HG02840 (cell line): ENCODE data around the gene NEUROD4.
A peak's percentile ranks its signal among the peaks of the same experiment; 100 is the strongest.

ENCODE experiments used
- ATAC-seq: cut with Tn5 transposase; IDR thresholded peaks from one replicate; pipeline ENCODE4 v1.9.1; 2021; ENCODE audit warnings: mild to moderate bottlenecking, moderate library complexity, moderate number of reproducible peaks; ENCODE audit not compliant: unreplicated experiment, low FRiP score

NEUROD4 gene

DNA sequence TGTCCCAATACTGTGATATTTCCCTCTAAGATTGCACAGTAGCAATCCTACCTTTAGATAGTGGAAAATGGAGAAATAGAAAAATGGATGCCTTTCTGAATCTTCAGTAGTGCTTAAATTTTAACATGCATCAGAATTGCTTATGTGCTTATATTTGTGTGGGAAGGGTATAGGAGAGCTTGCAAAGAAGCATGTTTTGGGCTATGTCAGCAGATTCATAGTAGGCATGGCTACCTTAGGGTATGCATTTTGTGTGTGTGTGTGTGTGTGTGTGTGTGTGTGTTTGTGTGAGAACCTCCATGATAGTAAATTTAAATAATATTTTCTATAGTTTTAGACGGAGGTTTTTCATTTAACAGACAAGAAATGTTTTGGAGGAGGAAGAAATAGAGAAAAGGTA, 38.3 kb downstream of the NEUROD4 start:
- no peak for ATAC-seq

DNA sequence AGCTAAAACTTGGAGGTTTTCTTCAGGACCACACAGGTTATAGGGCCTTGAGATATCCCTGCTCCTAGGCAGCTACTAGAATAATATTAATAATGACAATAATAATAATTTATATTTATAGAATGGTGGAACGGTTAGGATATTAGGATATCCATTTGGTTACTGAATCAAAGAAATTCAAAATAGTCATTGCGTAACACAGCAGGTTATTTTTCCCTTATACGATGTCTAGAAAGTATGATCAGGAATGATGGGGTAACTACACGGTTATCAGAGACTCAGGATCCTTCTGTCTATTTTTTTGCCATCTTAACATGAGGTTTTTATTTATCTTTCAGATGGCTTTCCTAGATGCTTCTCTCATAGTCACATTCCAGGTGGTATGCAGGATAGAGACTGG, 39.0 kb downstream of the NEUROD4 start:
- no peak for ATAC-seq

DNA sequence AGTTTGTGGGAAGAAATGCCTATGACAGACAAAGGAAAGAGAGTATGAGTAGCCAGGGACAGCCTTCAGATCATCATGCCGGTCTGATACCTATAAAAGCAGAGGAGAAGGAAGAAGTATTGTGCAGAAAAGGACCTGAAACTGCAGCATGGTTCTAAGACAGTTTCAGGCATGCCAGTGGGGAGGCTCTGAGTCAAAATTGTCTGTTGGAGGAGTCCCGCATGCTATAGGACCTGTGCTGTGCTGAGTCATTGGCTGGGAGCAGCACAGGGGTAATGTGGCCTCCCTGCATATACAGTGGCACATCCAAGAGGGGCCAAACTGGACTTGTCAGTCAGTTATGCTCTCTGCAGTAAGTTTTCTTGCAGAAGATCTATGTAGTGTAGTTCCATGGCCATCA, 40.7 kb downstream of the NEUROD4 start:
- peak; percentile 96 for ATAC-seq

DNA sequence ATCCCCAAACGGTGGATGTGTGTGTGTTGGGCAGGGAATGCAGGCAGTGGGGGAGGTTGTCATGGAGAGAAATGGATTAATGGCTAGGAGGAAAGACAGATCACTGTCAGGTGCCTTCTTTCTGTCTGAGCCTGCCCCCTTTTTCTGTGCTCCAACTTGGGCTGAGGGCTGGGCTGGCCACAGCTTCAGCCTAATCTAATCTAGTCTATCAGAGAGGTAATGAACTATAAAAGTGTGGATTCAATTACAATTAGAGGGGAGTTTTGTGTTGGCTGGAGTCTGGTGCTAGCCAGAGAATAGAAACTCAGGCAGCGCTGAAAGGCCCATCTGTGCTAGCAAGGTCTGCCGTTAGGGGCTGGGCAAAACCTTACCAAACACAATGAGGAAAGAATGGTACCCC, 41.2 kb downstream of the NEUROD4 start:
- no peak for ATAC-seq

DNA sequence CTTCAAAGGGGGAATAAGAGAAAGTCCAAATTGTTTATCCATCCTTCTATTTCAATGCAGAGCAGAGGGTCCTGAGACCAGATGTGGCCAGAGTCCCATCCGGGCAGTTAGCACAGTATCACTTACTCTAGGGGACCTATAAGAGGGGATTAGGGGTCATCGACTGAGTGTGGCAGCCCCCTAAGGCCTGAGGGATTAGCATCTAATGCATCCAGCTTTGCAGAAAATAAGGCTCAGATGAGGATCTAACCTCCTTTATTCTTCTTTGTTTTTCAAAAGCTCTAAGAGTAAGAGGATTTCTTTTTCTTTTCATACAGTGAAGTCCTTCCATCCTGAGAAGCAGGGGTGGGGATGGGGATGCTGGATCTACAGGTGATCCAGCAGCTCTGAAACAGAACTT, 43.5 kb downstream of the NEUROD4 start:
- ATAC-seq = no peak

DNA sequence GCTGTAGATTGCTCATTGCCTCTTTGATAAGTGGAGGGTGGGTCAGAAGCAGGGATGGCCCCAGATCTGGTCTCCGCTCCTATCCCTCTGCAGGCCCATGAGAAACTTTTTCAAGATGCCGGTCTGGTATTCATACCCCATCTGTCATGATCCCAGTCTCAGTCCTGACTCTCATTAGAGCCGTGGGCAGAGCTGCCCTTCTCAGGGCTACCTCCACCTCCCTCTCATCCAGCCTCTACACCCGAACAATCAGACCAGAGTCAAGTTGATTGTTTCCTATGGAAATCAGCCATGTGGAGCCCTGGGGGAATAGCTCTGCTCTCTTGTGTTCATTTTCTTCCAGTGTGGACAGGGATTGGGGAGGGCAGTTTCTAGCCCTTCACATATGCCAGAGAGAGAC, 45.8 kb downstream of the NEUROD4 start:
- ATAC-seq = no peak

DNA sequence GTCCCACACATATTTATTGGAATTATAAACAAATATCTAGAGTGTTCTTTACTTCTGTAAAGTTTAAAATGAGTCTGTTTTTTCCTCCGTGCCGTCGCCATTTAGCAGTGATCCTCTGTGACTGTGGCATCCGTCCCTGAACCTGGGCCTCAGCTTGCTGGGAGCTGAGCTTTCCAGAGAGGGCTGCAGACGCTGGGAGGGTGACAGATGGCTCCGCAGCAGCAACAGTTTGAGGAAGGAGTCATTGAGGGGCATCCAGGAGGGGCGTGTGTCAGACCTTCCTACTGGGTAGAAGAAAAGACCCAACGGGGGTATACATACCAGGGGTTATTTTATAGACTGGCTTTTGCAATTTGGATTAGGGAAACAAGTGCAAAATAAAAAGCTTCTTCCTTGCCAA, 47.9 kb downstream of the NEUROD4 start:
- no peak for ATAC-seq

DNA sequence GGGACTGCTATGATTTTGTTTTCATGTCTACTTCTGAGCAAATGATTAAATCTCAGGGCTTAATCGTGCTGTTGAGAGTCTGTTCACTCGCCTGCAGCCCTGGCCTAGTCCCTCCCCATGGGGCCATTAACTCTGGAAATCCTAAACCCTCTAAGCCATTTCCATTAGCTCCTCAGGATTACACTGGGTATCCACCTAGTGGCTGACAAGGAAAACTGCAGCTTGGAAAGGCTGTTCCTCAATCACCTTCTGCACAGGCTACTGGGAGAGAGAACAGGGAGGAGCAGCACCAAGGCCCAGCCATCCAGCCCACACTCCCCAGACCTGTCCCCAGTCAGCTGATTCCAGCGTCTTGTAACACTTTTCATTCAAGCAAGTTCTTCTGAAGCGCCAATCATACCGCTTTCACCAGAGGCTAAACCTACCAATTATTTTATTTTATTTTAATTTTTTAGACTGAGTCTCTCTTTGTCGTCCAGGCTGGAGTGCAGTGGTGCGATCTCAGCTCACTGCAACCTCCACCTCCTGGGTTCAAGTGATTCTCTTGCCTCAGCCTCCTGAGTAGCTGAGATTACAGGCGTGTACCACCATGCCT, 48.7 kb downstream of the NEUROD4 start:
- peak; percentile 55 for ATAC-seq

DNA sequence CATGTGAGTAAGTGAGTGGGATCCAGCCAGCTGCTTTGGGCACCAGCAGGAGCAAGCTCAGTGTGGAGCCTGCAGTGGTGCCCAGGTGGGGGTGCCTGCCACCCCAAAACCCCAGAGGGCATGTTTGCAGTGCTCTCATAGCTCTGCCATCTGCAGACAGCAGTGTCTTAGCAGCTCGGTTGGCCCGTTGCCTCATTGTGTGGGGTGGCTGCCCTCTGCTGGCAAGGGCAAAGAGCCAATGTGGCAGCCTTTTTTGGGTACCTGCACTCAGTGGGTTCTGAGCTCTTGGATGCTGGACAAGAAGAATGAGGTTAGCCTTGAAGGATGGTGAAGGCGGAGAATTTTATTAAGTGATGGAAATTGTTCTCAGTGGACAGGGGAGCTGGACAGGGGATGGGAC, 52.3 kb downstream of the NEUROD4 start:
- ATAC-seq = no peak

DNA sequence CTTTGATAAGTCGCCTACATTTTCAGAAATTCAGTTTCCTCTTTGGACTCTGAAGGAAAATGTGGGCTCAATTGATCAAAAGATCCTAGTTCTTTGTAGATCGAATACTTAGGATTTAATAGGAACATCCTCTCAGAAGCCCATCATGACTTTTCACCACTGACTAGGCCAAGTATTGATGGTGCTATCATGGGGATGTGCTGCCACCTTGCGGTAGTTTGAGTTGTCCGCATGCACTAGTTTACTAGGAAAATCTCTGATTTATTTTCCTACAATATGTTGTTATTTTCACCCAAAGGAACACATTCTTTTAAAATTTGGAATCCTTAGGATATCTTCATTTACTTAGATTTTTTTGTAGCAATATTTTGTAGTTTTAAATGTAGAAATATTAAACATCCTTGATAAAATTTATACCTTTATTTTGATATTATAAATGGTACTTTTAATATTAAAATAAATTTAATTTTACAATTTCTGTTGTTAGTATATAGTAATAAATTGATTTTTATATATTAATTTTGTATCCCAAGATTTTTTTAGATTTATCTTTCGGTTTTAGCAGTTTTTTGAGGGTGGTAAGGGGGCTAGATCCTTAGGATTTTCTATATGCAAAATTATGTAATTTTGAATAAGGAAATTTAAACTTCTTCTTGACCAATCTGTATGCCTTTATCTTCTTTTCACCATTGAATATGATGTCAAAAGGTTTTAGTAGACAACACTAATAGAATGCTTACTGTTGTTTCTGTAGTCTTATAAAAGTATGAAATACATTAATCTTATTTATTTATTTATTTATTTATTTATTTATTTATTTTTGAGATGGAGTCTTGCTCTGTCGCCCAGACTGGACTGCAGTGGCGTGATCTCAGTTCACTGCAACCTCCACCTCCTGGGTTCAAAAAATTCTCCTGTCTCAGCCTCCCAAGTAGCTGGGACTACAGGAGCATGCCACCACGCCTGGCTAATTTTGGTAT, 53.6 kb downstream of the NEUROD4 start:
- no peak for ATAC-seq

DNA sequence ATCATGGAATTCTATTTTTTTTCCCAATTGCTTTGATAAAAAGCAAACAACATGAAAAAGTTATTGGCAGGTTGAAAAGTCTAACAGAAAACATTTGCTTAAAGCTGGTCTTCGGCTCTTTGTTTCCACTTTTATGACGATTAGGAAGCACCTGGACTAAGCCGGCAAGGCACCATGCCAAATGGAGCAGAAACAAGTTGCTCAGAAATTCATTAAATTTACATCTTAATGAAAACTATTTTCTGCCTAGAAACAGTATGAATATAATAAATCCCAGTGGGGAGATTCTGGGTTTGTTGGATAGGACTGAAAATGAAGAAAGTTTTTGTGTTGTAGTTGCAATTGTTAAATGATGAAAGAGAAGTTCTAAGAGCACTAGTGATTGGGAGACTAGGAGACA, 55.0 kb downstream of the NEUROD4 start:
- ATAC-seq = no peak
